ENCODE results near the gene NPM1.
"Not testable (repeated sequence)": the region's sequence is repeated elsewhere in the genome, so short reads cannot be mapped to it uniquely, and the experiment has no call there.

NPM1 gene

DNA sequence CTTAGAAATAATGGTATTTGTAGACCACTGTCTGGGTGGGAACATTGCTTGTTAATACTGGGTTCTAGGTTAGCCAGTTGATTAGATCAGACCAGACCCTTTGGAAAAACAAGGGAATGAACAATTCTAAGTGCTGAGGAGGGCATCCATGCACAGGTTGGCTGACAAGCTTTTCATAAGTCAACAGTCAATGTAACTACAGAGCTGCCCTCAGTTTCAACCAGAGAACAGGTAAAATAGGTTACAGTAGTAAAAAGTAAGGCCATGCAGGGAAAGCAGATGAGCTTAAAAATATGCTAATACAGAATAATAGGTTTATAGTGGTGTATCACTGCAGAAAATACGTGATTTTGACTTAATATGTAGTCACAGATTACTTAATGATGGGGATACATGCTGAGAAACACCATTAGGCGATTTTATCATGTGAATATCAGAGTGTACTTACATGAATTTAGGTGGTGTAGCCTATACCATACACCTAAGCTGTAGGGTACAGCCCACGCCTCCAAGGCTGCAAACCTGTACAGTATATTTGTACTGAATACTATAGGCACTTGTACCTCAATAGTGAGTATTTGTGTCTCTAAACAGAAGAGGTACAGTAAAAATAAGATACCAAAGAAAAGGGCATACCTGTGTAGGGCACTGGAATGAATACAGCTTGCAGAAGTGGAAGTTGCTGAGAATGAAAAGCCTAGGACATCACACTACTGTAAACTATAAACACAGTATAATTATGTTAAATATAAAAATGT lies 25.7 kb downstream of the NPM1 start:
- no peak for DNase-seq

DNA sequence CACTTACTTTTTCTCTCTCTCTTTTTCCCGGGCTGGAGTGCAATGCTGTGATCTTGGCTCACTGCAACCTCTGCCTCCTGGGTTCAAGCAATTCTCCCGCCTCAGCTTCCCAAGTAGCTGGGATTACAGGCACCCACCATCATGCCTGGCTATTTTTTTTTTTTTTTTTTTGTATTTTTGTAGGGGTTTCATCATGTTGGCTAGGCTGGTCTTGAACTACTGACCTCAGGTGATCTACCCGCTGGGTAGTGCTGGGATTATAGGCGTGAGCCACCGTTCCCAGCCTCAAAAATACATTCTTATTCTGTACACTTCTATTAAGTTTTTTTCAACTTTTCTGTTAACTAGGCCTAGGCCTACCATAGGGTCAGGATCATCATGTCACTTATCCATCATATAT lies 26.3 kb downstream of the NPM1 start:
- not testable (repeated sequence) for DNase-seq

DNA sequence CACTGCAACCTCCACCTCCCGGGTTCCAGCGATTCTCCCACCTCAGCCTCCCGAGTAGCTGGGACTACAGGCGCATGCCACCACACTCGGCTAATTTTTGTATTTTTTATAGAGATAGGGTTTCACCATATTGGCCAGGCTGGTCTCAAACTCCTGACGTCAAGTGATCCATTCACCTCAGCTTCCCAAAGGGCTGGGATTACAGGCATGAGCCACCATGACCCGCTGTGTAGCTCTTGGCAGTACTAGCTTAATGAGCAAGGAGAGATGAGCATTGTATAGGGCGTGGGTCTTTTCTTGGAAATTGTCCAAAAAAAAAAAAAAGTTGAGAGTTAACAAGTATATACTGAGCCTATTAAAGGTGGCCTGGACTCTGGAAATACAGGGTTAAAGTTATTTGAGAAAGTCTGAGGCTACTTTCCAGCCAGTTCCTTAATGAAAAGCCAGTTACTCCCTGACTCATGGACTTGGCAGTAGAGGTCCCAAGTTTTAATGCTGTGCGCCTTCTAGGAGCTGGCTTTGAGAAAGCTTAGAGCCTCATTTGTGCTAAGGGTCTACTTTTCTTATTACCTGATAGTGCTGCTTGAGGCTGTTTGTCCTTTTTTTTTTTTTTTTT lies 27.6 kb downstream of the NPM1 start:
- no peak for DNase-seq

DNA sequence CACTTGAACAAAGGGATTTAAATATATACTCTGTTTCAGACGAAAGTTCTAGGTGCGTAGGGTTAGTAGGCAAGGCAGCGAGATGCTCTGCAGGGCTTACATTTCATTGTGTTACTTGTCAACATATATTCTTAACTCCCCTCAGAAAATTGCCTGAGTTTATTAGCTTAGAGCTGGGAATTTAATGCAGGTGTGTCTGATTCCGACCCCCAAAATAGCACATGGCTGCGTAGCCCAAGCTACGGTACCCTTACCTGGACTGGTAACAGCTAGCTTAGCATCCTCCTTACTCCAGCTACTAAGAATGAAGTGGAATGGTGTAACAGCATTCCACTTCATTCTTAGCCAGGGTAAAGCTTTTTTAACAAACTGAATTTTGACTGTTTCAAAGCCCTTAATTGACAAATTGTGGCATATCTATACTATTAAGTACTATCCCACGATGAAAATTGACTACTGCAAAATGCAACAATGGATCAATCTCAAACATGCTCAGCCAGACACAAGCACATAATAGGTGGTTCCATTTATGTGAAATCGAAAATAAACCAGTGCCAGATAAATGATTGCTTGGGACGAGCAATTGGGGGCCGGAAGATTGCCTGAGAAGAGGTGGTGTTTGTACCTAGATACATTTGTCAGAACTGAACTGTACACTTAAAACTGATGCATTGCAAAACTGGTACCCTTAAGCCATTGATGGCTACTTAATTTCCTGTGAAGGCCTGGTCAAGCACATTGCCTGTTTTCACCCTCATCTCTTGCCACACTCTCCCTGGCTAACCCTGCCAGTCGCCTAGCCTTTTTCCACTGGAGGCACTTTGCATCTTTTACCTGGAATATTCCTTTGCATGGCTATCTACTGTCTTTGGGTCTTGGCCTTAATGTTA lies 28.8 kb downstream of the NPM1 start:
- no peak for DNase-seq

GRCh38 chr5:171418316-171418981 lies 30.8 kb downstream of the NPM1 start:
- peak; percentile 58 to 61 for DNase-seq

GRCh38 chr5:171418982-171419687 lies 31.5 kb downstream of the NPM1 start, which contains the start of gene FGF18:
TSS of gene FGF18 (plus strand) at chr5:171419647. CDS start at chr5:171420200, 553 bp downstream.
- DNase-seq, result peak in 1 of 2 donors; percentile 5

GRCh38 chr5:171419688-171420430 lies 32.2 kb downstream of the NPM1 start:
- peak in 1 of 2 donors; percentile 17 for DNase-seq

- DNase-seq, result no peak
These were observed 33.0 kb downstream of the NPM1 start for GRCh38 chr5:171420431-171421241.

- DNase-seq, result no peak
These were observed 33.9 kb downstream of the NPM1 start for GRCh38 chr5:171421331-171422262.

DNA sequence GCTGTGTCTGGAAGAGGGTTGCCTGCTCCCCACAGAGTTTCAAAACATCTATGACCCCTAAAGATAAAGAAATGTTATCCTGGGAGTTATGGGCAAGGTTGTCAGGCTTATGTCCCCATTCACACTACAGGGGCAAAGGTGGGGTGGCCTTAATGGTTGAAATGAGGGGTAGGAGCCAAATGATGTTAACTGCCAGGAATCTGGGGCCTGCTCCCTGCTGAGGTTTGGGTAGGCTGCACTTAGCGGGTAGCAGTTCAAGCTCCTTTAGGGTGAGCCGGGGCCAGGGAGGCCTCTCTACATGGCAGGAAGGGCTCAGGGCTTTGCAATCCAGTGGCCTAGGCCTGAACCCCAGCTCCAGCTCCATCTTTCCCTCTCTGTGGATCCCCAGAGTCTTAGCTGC lies 34.8 kb downstream of the NPM1 start:
- no peak for DNase-seq

GRCh38 chr5:171422902-171423663 lies 35.4 kb downstream of the NPM1 start:
- no peak for DNase-seq

- DNase-seq, result no peak
These were observed 37.1 kb downstream of the NPM1 start for GRCh38 chr5:171424726-171425125.

DNA sequence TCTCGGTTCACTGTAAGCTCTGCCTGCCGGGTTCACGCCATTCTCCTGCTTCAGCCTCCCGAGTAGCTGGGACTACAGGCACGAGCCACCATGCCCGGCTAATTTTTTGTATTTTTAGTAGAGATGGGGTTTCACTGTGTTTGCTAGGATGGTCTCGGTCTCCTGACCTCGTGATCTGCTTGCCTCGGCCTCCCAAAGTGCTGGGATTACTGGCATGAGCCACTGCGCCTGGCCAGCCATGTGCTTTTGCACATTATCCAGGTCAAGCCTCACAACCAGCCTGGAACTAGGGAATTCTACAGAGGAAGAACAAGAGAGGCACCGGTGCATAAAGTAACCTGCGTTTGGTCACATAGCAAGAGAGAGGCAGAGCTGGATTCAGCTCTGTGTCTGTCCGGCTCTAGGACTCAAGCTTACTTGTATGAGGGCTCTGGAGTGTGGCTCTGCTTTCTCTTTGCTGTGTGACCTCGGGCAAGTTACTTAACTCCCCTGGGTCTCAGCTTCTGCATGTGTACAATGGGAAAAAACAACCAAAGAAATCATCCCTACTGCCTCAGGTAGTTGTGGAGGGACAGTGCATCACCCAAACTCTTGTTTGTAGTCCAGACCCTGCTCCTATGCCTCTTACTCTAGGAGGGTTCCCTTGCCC lies 38.1 kb downstream of the NPM1 start:
- no peak for DNase-seq

- no peak for DNase-seq
These were observed 38.6 kb downstream of the NPM1 start for GRCh38 chr5:171426266-171426665.

DNA sequence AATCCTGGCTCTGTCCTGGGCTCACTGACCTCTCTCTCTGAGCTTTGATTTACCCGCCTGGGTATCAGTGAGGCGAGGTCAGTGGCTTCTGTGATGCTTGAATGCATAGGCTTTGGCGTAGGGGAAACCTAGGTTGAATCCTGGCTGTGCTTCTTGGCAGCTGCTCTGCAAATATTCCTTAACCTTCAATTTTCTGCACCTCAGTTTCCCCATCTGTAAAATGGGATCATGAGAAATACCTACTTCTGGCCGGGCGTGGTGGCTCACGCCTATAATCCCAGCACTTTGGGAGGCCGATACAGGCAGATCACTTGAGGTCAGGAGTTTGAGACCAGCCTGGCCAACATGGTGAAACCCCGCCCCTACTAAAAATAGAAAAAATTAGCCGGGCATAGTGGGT lies 39.0 kb downstream of the NPM1 start:
- no peak for DNase-seq

DNA sequence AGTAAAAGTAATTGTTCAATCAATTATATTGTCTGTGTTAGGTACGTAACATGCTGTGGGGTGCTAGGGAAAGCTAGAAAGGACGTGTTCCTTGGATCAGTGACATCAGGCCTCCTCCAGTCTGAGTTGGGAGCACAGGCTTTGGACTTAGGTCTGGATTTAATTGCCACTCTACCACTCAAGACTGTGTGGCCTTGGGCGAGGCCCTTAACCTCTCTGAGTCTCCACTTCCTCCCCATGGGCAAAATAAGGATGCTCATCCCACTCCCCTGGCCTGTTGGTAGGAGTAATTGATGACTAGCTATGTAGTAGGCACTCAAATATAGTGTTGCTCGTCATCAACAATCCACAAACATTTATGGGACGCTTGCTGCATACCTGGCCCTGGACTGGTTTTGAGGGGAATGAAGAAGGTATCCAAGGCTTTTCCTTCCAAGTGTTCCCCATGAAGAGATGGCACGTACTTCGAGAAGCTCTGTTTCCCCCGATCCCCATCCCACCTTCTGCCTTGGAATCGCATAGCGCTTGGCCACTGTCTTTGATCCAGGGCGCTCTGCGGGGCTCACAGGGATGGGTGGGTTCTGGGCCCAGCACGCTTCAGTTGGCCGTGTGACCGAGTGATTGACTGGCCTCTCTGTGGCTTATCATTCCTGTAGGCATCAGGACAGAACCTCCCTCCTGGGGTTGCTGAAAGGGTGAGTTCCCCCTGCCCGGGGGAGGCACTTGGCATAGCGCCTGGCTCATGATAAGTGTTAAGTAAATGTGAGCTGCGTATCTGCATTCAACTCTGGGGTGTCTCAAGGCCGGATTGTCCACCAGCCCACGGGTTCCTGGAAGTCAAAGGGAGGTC lies 39.9 kb downstream of the NPM1 start:
- no peak for DNase-seq

DNA sequence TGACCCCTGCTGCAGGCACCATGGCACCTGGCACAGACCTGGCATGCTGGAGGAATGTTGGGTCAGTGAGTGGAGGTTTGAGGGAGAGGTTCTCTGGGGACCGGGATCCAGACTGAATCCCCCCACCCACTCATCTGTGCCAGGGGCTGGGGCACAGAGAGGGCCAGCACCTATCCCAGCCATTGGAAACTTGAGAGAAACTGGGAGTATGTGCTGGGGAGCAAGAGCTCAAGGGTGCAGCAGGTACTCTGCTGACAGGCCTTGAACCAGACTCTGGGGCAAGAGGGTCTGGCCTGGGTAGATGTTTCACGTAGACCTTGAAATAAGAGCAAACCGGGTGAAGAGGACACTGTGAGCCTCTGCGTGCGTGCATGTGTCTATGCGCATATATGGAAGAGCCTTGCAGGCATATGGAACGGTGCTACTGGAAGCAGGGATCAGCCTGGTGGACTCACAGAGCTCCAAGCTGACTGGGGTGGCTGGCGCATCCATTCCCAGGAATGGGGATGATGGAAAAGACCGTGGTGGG lies 40.6 kb downstream of the NPM1 start:
- DNase-seq, result no peak

Data from stimulated activated CD4-positive, alpha-beta T cell treated with anti-CD3 and anti-CD28 coated beads, Interleukin-2, amount 100 ng/mL, for 48 hours (primary cell).